ENCODE data around the gene RUSF1.
"Not testable (repeated sequence)": the region's sequence is repeated elsewhere in the genome, so short reads cannot be mapped to it uniquely, and the experiment has no call there.

RUSF1 gene

GRCh38 chr16:31528523-31529107 is 20.4 kb upstream of the RUSF1 start:
- H3K4me3 ChIP-seq (ENCODE audit: insufficient read depth, low read length, poor library complexity, severe bottlenecking) = no peak overlapping the region
- H3K79me2 ChIP-seq (ENCODE audit: insufficient read depth, low read length) = no peaks in the 10 kb centered on the region
- H3K9ac ChIP-seq (ENCODE audit: low read length) = no peak overlapping the region
- no peak overlapping the region for H2AFZ ChIP-seq (ENCODE audit: low read depth, low read length, severe bottlenecking)
- H3K27me3 ChIP-seq (ENCODE audit: low read length) = no peaks in the 10 kb centered on the region
- no peak overlapping the region for H3K27ac ChIP-seq (ENCODE audit: low read depth, low read length)
- no peaks in the 10 kb centered on the region for H3K9me2 ChIP-seq (replicated peaks; ENCODE audit: insufficient read depth, low read length)
- no peaks in the 10 kb centered on the region for H3K9me3 ChIP-seq (ENCODE audit: insufficient read depth, low read length)
- H3F3A ChIP-seq (ENCODE audit: insufficient read depth) = no peaks in the 10 kb centered on the region
- H4K20me1 ChIP-seq (ENCODE audit: low read depth, low read length) = no peaks in the 10 kb centered on the region
- TF ChIP-seq EZH2phosphoT487 (conservative IDR thresholded peaks at IDR 0.05; ENCODE audit: low read length) = no peak
- TF ChIP-seq, protein P1, sequence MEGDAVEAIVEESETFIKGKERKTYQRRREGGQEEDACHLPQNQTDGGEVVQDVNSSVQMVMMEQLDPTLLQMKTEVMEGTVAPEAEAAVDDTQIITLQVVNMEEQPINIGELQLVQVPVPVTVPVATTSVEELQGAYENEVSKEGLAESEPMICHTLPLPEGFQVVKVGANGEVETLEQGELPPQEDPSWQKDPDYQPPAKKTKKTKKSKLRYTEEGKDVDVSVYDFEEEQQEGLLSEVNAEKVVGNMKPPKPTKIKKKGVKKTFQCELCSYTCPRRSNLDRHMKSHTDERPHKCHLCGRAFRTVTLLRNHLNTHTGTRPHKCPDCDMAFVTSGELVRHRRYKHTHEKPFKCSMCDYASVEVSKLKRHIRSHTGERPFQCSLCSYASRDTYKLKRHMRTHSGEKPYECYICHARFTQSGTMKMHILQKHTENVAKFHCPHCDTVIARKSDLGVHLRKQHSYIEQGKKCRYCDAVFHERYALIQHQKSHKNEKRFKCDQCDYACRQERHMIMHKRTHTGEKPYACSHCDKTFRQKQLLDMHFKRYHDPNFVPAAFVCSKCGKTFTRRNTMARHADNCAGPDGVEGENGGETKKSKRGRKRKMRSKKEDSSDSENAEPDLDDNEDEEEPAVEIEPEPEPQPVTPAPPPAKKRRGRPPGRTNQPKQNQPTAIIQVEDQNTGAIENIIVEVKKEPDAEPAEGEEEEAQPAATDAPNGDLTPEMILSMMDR (IDR thresholded peaks at IDR 0.05; ENCODE audit: insufficient read depth, low read length, poor library complexity, severe bottlenecking) = no peak
- no peaks in the 10 kb centered on the region for H3K36me3 ChIP-seq (ENCODE audit: low read length)
- no peak overlapping the region for H3K4me2 ChIP-seq (ENCODE audit: low read depth, low read length, poor library complexity, severe bottlenecking)

DNA sequence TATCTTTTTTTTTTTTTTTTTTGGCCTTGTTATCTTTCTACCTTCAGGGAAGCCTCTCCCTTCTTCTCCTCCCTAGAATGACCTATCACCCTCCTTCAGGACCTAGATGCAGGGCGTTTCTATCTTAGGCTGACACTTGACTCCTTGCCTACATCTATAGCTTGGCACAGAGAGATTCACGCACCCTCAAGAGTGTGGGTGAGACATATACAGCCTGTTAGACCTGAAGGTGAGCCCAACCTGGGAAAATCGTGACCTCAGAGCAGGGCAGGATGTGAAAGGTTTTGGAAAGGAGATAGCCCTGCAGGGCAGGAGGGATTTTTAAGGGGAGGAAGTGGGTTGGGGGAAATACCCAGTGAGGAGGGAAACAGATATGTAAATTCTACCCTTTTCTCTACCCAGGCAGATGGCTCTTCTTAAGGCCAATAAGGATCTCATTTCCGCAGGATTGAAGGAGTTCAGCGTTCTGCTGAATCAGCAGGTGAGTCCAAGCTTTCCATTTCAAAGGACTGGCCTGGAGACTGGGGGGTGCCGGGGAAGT is 19.6 kb upstream of the RUSF1 start, which contains the start of gene AHSP:
Gene AHSP (plus strand): TSS at position 167 of the 541 bp plus-strand sequence. CDS start 240 bp downstream, at position 407.
- H2AFZ ChIP-seq (ENCODE audit: low read depth, low read length, severe bottlenecking) = no peak within 1 kb of the TSS
- no peaks in the 10 kb centered on the region for H3K27me3 ChIP-seq (ENCODE audit: low read length)
- no peaks in the 10 kb centered on the region for H3K79me2 ChIP-seq (ENCODE audit: insufficient read depth, low read length)
- H3F3A ChIP-seq (ENCODE audit: insufficient read depth) = no peaks in the 10 kb centered on the region
- no peak within 1 kb of the TSS for H3K27ac ChIP-seq (ENCODE audit: low read depth, low read length)
- no peaks in the 10 kb centered on the region for H3K9me2 ChIP-seq (replicated peaks; ENCODE audit: insufficient read depth, low read length)
- H4K20me1 ChIP-seq (ENCODE audit: low read depth, low read length) = no peaks in the 10 kb centered on the region
- H3K9me3 ChIP-seq (ENCODE audit: insufficient read depth, low read length) = no peaks in the 10 kb centered on the region
- H3K4me2 ChIP-seq (ENCODE audit: low read depth, low read length, poor library complexity, severe bottlenecking) = no peak within 1 kb of the TSS
- H3K4me3 ChIP-seq (ENCODE audit: insufficient read depth, low read length, poor library complexity, severe bottlenecking) = no peak within 1 kb of the TSS
- no peaks in the 10 kb centered on the region for H3K36me3 ChIP-seq (ENCODE audit: low read length)
- no peak within 1 kb of the TSS for H3K9ac ChIP-seq (ENCODE audit: low read length)
- TF ChIP-seq EZH2phosphoT487 (conservative IDR thresholded peaks at IDR 0.05; ENCODE audit: low read length) = no peak
- TF ChIP-seq, protein P1 (IDR thresholded peaks at IDR 0.05; ENCODE audit: insufficient read depth, low read length, poor library complexity, severe bottlenecking) = no peak

DNA sequence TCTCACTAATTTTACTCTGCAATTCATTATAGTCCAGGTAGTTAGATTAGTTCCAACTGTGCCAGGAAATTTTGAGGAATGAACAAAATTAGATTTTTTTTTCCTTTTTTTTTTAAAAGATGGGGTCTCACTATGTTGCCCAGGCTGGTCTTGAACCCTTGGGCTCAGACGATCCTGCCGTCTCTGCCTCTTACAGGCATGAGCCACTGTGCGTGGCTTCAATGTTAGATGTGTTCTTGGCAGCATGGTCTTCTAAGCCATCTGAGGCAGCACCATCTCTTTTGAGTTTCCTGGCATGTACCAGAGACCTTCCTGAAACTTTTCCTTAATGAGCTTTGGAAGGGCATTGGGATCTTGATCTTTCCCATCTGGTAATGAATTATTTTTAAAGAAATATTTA is 16.9 kb upstream of the RUSF1 start:
- Histone ChIP-seq H2AFZ (ENCODE audit: low read depth, low read length, severe bottlenecking) (no peak overlapping the region), H3K27me3 (ENCODE audit: low read length) (no peaks in the 10 kb centered on the region), H3K9me2 (replicated peaks; ENCODE audit: insufficient read depth, low read length) (no peaks in the 10 kb centered on the region), H3F3A (ENCODE audit: insufficient read depth) (no peaks in the 10 kb centered on the region), H3K9me3 (ENCODE audit: insufficient read depth, low read length) (no peaks in the 10 kb centered on the region), H3K4me3 (ENCODE audit: insufficient read depth, low read length, poor library complexity, severe bottlenecking) (no peak overlapping the region), H3K79me2 (ENCODE audit: insufficient read depth, low read length) (no peaks in the 10 kb centered on the region), H3K4me2 (ENCODE audit: low read depth, low read length, poor library complexity, severe bottlenecking) (no peak overlapping the region), H4K20me1 (ENCODE audit: low read depth, low read length) (no peaks in the 10 kb centered on the region), H3K36me3 (ENCODE audit: low read length) (no peaks in the 10 kb centered on the region), H3K9ac (ENCODE audit: low read length) (no peak overlapping the region), H3K27ac (ENCODE audit: low read depth, low read length) (no peak overlapping the region)
- TF ChIP-seq, protein P1 (IDR thresholded peaks at IDR 0.05; ENCODE audit: insufficient read depth, low read length, poor library complexity, severe bottlenecking) = no peak
- TF ChIP-seq EZH2phosphoT487 (conservative IDR thresholded peaks at IDR 0.05; ENCODE audit: low read length) = no peak

DNA sequence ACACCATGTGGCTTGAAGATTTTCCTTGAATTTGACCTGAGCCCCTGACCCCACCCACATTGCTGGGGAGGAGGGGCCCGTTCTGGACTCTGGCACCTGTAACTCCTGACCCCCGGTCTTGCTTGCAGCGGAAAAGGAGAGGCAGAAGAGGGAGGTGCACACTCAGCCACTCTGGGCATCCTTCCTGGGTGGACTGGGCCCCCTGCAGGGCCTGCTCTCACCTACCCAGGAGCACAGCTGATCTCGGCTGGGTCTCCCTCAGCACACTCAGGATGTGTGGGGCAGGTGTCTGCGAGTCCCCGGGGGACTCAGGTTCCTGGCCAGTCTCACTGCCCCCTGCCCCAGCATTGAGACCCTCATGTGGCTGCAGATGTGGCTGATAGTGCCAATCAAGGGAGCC is 15.6 kb upstream of the RUSF1 start:
- H3F3A ChIP-seq (ENCODE audit: insufficient read depth); H3K4me3 ChIP-seq (ENCODE audit: insufficient read depth, low read length, poor library complexity, severe bottlenecking); H3K36me3 ChIP-seq (ENCODE audit: low read length); H3K27ac ChIP-seq (ENCODE audit: low read depth, low read length); H3K4me2 ChIP-seq (ENCODE audit: low read depth, low read length, poor library complexity, severe bottlenecking); H3K9me2 ChIP-seq (replicated peaks; ENCODE audit: insufficient read depth, low read length); H3K27me3 ChIP-seq (ENCODE audit: low read length); H3K9ac ChIP-seq (ENCODE audit: low read length); H3K9me3 ChIP-seq (ENCODE audit: insufficient read depth, low read length); H2AFZ ChIP-seq (ENCODE audit: low read depth, low read length, severe bottlenecking); H4K20me1 ChIP-seq (ENCODE audit: low read depth, low read length); H3K79me2 ChIP-seq (ENCODE audit: insufficient read depth, low read length): not testable (repeated sequence)
